Smooth muscle cell (in vitro differentiated cells): Measurements from ENCODE around the gene MUC2. TPM values are rescaled to one million over a fixed set of nuclear protein-coding genes. Genes with fewer than 3 reads are reported as not detected.

Experiments
- DNase-seq: peaks from one replicate; lab custom pipeline; 2025; ENCODE audit not compliant: unreplicated experiment; lab: John Stamatoyannopoulos, UW
- H2AFZ ChIP-seq: fragments of 200-600 bp; sonication (generic); 2 replicates; pipeline ENCODE4 v1.6.0; 2016; ENCODE audit warnings: antibody characterized with exemption, low read depth, mild to moderate bottlenecking
- H3F3A ChIP-seq: fragments of 200-600 bp; sonication (generic); 2 replicates; pipeline ENCODE4 v1.6.0; 2017; ENCODE audit warnings: antibody characterized with exemption, low read depth
- H3K27ac ChIP-seq: fragments of 200-600 bp; sonication (generic); 2 replicates; pipeline ENCODE4 v1.5.1; 2016; ENCODE audit warnings: low read depth, mild to moderate bottlenecking
- H3K27me3 ChIP-seq: fragments of 200-600 bp; sonication (generic); 2 replicates; pipeline ENCODE4 v1.6.1; 2016; ENCODE audit warnings: low read depth, mild to moderate bottlenecking
- H3K36me3 ChIP-seq: fragments of 200-600 bp; sonication (generic); 2 replicates; pipeline ENCODE4 v1.5.1; 2016; ENCODE audit warnings: low read depth
- H3K4me1 ChIP-seq: fragments of 200-600 bp; sonication (generic); 2 replicates; pipeline ENCODE4 v1.5.1; 2016; ENCODE audit warnings: low read depth
- H3K4me2 ChIP-seq: fragments of 200-600 bp; sonication (generic); 2 replicates; pipeline ENCODE4 v1.6.0; 2016; ENCODE audit warnings: mild to moderate bottlenecking
- H3K4me3 ChIP-seq: fragments of 200-600 bp; sonication (generic); 2 replicates; pipeline ENCODE4 v1.5.1; 2016; ENCODE audit warnings: mild to moderate bottlenecking
- H3K79me2 ChIP-seq: fragments of 200-600 bp; sonication (generic); 2 replicates; pipeline ENCODE4 v1.6.0; 2016; ENCODE audit warnings: low read depth, mild to moderate bottlenecking
- H3K9ac ChIP-seq: fragments of 200-600 bp; sonication (generic); 2 replicates; pipeline ENCODE4 v1.6.0; 2016; ENCODE audit warnings: low read depth
- H3K9me3 ChIP-seq: fragments of 200-600 bp; sonication (generic); replicated peaks from 2 replicates; pipeline ENCODE4 v1.5.1; 2016; ENCODE audit warnings: low read depth
- H4K20me1 ChIP-seq: fragments of 200-600 bp; sonication (generic); 2 replicates; pipeline ENCODE4 v1.6.0; 2016; ENCODE audit warnings: low read depth
- CTCF ChIP-seq: fragments of 200-600 bp; sonication (generic); IDR thresholded peaks from 2 replicates; pipeline ENCODE4 v1.5.1; 2017; ENCODE audit warnings: borderline replicate concordance, mild to moderate bottlenecking, antibody characterized with exemption; ENCODE audit not compliant: insufficient read depth, poor library complexity, severe bottlenecking
- WGBS: methylation state at CpG from one replicate; pipeline ENCODE4 v1.1.7; 2016; ENCODE audit warnings: low lambda C conversion rate; 5-methylcytosine and 5-hydroxymethylcytosine counted together
- polyA plus RNA-seq: library from polyadenylated mRNA; unstranded; fragments of >200 nt; fragmentation: Nextera tagmentation; extraction: Ambion mirVana; gene quantifications from 2 replicates; pipeline ENCODE4 v1.2.1, GENCODE V29; 2016
- total RNA-seq: library from RNA; depleted of rRNA; stranded (reverse); fragments of >200 nt; gene quantifications from 2 replicates; pipeline ENCODE4 v1.2.3, GENCODE V29; 2014

MUC2 gene
- total and polyA plus RNA-seq, 2 experiments from 2014 or later = not detected

DNA sequence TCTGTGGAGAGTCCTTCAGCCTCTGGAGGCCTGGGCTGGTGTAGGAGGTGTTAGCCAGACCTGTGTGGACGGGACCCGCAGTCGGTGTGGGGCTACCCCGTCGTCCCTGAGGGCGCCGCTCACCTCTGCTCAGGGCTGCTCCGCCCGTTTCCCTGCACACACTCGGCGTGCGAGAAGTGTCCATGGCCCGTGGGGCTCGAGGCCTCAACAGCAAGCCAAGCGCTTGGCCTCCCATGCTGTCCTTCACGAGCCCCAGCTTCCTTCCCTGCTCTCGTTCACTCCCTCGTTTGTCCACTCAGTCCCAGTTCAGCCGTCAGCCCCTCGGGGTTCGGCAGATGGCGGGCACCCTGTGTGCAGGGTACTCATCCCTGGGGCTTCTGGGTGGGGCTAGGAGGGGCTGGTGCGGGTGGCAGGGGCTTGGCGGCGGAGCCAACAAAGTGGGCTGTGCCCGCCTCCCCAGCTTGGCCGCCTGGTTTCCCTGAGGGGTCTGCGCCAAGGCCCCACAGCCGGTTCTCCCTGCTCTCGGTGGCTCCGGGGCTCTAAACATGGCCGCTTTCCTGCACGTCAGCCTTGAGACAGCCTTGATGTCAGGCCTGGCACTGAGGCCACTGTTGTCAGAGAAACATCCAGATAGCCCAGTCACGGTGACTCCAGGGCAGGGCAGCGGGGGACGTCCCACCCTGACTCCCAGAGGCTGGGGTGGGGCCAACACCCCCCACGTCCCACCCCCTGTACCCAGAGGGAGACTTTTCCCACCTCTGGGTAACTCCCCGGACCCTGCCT, 41.5 kb upstream of the MUC2 start:
- Histone ChIP-seq H3K36me3 (no peaks in the 10 kb centered on the region), H3K9ac (no peak overlapping the region), H3F3A (no peaks in the 10 kb centered on the region), H3K4me2 (no peak overlapping the region), H3K27ac (no peak overlapping the region), H3K27me3 (no peaks in the 10 kb centered on the region), H2AFZ (no peak overlapping the region), H3K4me1 (no peaks in the 10 kb centered on the region), H3K9me3 (no peaks in the 10 kb centered on the region), H3K79me2 (no peaks in the 10 kb centered on the region), H3K4me3 (no peak overlapping the region), H4K20me1 (no peaks in the 10 kb centered on the region)
- 94% methylated on average over 34 of the region's 38 CpGs for WGBS
- no peak for DNase-seq
- TF ChIP-seq CTCF = no peak

- no peak overlapping the region for H2AFZ ChIP-seq
- H3K27ac ChIP-seq = no peak overlapping the region
- H4K20me1 ChIP-seq = no peaks in the 10 kb centered on the region
- 94% methylated on average over 8 of the region's 8 CpGs for WGBS
- H3K4me3 ChIP-seq = no peak overlapping the region
- H3K36me3 ChIP-seq = no peaks in the 10 kb centered on the region
- no peak overlapping the region for H3K4me2 ChIP-seq
- H3K4me1 ChIP-seq = no peaks in the 10 kb centered on the region
- no peaks in the 10 kb centered on the region for H3K27me3 ChIP-seq
- no peak overlapping the region for H3K9ac ChIP-seq
- no peak for TF ChIP-seq CTCF
- no peaks in the 10 kb centered on the region for H3K79me2 ChIP-seq
- DNase-seq = no peak
- no peaks in the 10 kb centered on the region for H3K9me3 ChIP-seq
- no peaks in the 10 kb centered on the region for H3F3A ChIP-seq
Observed at GRCh38 chr11:1034001-1034400, 40.7 kb upstream of the MUC2 start.

DNA sequence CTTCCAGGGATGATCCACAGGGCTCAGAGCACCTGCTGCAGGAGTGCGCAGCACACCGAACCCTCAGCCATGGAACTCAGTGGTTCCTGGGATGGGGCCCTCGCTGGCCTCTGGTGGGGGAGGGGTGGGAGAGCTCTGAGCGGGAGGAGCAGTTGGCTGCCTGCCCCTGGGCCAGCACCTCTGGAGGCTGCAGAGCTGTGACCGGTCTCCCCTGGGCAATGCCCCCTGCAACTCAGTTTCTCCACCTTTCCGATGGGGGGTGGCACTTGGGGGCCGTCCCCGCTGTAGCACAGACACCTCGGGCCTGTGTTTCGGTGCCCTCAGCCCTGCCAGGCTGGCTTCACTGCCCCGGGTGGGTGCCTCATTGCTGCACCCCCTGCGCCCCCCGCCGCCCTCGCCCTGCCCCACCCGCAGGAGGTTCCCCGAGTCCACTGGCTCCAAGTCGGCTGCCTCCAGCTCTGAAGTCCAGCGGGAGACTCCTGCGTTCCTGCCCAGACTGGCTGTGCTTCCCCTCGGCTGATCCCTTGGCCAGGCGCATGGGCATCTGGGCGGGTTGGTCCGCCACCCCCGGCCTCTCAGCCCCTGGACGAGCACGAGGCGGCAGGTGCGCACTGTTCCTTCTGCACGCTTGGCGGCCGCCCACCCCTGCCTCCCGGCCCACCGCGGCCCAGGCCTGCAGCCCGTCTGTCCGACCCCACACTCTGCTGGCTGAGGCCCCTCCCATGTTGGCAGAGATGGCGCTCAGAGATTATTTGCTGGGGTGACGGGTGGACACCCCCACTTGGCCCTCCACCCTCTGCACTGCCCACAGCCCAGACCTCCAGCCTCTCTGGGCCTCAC, 40.0 kb upstream of the MUC2 start:
- no peak overlapping the region for H3K9ac ChIP-seq
- no peak overlapping the region for H3K4me3 ChIP-seq
- H3K27me3 ChIP-seq = no peaks in the 10 kb centered on the region
- H2AFZ ChIP-seq = no peak overlapping the region
- H4K20me1 ChIP-seq = no peaks in the 10 kb centered on the region
- TF ChIP-seq CTCF = no peak
- H3K27ac ChIP-seq = no peak overlapping the region
- H3F3A ChIP-seq = no peaks in the 10 kb centered on the region
- no peak overlapping the region for H3K4me2 ChIP-seq
- H3K36me3 ChIP-seq = no peaks in the 10 kb centered on the region
- H3K9me3 ChIP-seq = no peaks in the 10 kb centered on the region
- H3K79me2 ChIP-seq = no peaks in the 10 kb centered on the region
- WGBS = 93% methylated on average over 33 of the region's 39 CpGs
- DNase-seq = no peak
- H3K4me1 ChIP-seq = no peaks in the 10 kb centered on the region
